Activated CD8-positive, alpha-beta T cell treated with anti-CD3 and anti-CD28 coated beads, Interleukin-2, amount 10 ng/mL, durations not matched to agents 7 days and 5 days (primary cell): ENCODE measurements around the gene IL9. TPM values are rescaled to one million over a fixed set of nuclear protein-coding genes. Genes with fewer than 3 reads are reported as not detected.

Source experiments
- ATAC-seq: fragments of 150-1000 bp; cut with Tn5 transposase; one replicate; pipeline ENCODE4 v1.10.0; 2021; ENCODE audit warnings: moderate library complexity
- CTCF ChIA-PET: fragments of 350-600 bp; sonication (Branson Sonifier 250); formaldehyde crosslinking; loops from one replicate; lab custom pipeline; 2021; ENCODE audit warnings: antibody characterized with exemption; lab: Charles Lee
- POLR2A ChIA-PET: fragments of 350-600 bp; sonication (Branson Sonifier 250); formaldehyde crosslinking; loops from one replicate; lab custom pipeline; 2021; ENCODE audit warnings: antibody characterized with exemption; lab: Charles Lee
- DNase-seq: peaks from one replicate; pipeline ENCODE4 v3.0.0-alpha.2; 2020
- H3K27ac Mint-ChIP-seq: one replicate; pipeline ENCODE4 v1.8.0; 2021; ENCODE audit warnings: mild to moderate bottlenecking, mixed read lengths
- H3K27me3 Mint-ChIP-seq: one replicate; pipeline ENCODE4 v1.8.0; 2021; ENCODE audit warnings: low read depth, mixed read lengths
- H3K36me3 Mint-ChIP-seq: one replicate; pipeline ENCODE4 v1.8.0; 2021; ENCODE audit warnings: low read depth, mixed read lengths
- H3K4me1 Mint-ChIP-seq: one replicate; pipeline ENCODE4 v1.8.0; 2021; ENCODE audit warnings: low read depth, mixed read lengths
- H3K4me3 Mint-ChIP-seq: one replicate; pipeline ENCODE4 v1.8.0; 2021; ENCODE audit warnings: mild to moderate bottlenecking, mixed read lengths
- H3K9me3 Mint-ChIP-seq: one replicate; pipeline ENCODE4 v1.8.0; 2022; ENCODE audit warnings: mixed read lengths; ENCODE audit not compliant: insufficient read depth
- total RNA-seq, 2 experiments: library from RNA; stranded (reverse); gene quantifications; one replicate each; pipeline ENCODE4 v1.2.3, GENCODE V29; 2021

The IL9 gene
- total RNA-seq, 2 experiments from 2014 or later, result not detected

DNA sequence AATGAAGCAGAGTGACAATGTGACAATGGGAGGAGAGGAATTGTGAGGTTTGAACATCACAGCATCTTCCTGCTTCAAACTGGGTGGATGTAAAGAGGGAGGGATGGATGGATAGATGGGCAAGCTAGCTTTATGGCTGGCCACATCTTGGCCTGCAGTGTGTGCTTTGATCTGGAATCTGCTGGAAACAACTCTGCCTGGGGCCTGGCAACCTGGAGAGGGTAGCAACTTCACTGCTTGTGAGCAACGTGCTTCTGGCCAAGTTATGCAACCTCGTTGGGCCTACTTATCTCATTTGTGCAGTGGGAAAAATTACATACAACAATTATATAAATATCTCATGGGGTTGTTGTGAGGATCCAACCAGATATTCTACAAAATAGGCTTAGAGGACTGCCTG is 5.3 kb downstream of the IL9 start:
- Mint-ChIP-seq H3K9me3 (no peaks in the 10 kb centered on the region), H3K27ac (no peak overlapping the region), H3K4me1 (peaks cover 11% of the 10 kb centered on the region), H3K36me3 (no peaks in the 10 kb centered on the region), H3K4me3 (no peak overlapping the region), H3K27me3 (peaks cover 23% of the 10 kb centered on the region)
- POLR2A ChIA-PET, result no interaction called here
- CTCF ChIA-PET, result no interaction called here
- DNase-seq (no peak), ATAC-seq (no peak)

DNA sequence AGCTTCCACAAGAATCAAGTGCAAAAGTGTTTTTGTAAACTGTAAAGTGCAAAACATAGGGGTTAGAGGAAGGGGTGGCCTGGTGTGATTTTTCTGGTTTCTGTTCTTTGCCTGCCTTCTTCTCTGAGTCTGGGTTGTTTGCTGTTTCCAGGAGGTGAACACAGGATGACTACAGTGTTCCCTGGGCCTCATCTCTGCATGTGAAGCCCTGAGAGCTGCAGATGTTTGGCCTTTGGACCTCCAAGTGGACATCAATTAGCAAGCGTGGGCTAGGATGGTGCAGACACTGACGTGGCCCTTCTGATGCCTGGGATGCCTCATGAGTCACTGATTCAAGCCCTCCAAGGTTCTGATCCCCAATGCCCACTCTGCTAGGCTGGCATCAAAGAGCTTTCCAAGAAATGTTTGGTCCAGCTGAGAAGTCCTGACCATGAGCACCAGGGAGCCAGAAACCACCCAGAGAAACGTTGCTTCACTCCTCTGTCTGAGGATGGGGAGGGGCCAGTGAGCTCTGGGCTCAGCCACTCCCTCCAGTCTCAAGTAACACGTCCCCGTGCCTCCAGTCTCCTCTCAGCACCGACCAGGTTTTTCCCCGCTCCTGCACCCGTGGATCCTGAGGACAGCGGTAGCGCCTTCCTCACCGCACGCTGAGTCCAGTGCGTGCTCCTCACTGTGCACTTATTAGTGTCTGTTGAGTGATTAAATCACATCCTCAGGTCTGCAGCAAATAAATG is 7.6 kb downstream of the IL9 start:
- H3K27ac Mint-ChIP-seq, result no peak overlapping the region
- ATAC-seq (peak; percentile 4), DNase-seq (no peak)
- H3K27me3 Mint-ChIP-seq, result peaks cover 21% of the 10 kb centered on the region
- no peaks in the 10 kb centered on the region for H3K9me3 Mint-ChIP-seq
- CTCF ChIA-PET, result interaction anchor here (0.7 to 1.0 kb wide), 2 partner anchors 17 to 324 kb away, joined by 3 read pairs; no protein-coding TSS in a partner anchor
- no peaks in the 10 kb centered on the region for H3K36me3 Mint-ChIP-seq
- H3K4me3 Mint-ChIP-seq, result no peak overlapping the region
- H3K4me1 Mint-ChIP-seq, result peaks cover 11% of the 10 kb centered on the region
- POLR2A ChIA-PET, result no interaction called here

DNA sequence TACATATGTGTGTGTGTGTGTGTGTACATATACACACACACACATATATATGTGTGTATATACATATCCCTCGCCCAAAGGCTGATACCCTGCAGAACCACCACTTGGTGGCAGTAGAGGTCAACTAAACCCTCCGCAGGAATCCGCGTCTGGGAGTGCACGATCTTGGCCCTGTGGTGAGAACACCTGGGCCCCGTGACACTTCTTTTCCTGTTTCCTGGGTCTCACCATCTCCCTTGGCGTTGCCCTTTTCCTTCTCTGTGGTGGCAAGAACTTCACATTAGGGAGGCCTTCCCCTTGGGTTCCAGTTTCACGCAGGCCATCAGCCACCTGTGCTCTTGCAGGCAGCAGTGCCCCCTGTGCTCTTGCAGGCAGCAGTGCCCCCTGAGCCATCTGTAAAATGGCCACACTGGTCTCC is 8.2 kb downstream of the IL9 start:
- H3K27ac Mint-ChIP-seq, result no peak overlapping the region
- ChIA-PET POLR2A (no interaction called here), CTCF (no interaction called here)
- H3K36me3 Mint-ChIP-seq, result no peaks in the 10 kb centered on the region
- peak overlapping the region; percentile 4 for H3K4me3 Mint-ChIP-seq
- no peaks in the 10 kb centered on the region for H3K9me3 Mint-ChIP-seq
- ATAC-seq (peak; percentile 97), DNase-seq (peak; percentile 78)
- peaks cover 21% of the 10 kb centered on the region for H3K27me3 Mint-ChIP-seq
- H3K4me1 Mint-ChIP-seq, result peaks cover 11% of the 10 kb centered on the region

DNA sequence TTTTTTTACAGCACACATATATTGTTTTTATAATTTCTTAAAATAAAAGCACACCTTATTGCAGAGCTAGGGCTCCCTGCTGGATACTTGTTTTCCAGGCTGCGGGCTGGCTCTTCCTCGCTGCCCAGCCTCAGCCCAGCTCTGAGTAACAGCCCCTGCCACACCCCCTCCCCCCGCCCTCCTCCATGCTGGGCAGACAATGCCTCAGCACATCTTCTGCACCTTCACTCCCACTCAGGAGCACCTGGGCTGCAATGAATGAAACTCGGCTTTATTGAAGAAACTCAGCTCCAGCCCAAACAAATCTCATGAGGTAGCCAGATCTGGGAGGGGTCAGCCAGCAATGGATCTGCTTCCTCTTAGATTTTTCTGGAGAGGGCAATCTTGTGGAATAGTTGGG is 9.5 kb downstream of the IL9 start:
- H3K9me3 Mint-ChIP-seq, result no peaks in the 10 kb centered on the region
- no peak for ATAC-seq

DNA sequence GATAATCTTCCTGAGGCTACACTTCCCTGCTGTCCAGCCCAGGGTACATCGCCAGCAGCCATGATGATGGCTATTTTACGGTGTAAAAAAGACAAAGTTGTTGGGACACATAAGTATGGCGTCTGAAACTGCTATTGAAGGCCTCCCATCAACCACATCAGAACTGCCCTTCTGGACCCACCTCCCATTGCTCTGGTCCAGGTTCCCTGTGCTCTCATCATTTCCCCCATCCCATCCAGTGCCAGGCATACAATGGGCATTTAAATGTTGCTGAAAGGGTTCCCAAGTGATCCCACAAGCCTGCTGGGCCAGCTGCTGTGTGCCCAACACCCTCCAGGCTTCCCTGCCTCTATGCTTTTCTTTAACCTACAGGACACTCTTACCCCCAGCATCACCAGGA is 10.6 kb downstream of the IL9 start:
- Mint-ChIP-seq H3K27me3 (peaks cover 12% of the 10 kb centered on the region), H3K27ac (no peak overlapping the region), H3K36me3 (no peaks in the 10 kb centered on the region), H3K4me3 (no peak overlapping the region), H3K4me1 (peaks cover 6% of the 10 kb centered on the region), H3K9me3 (no peaks in the 10 kb centered on the region)
- DNase-seq, result no peak
- ATAC-seq, result no peak
- CTCF ChIA-PET, result no interaction called here
- POLR2A ChIA-PET, result no interaction called here

More for the DNA sequence above, 9.5 kb downstream of the IL9 start:
- Mint-ChIP-seq H3K27me3 (peaks cover 13% of the 10 kb centered on the region), H3K27ac (no peak overlapping the region), H3K36me3 (no peaks in the 10 kb centered on the region), H3K4me3 (no peak overlapping the region), H3K4me1 (peaks cover 11% of the 10 kb centered on the region)
- no peak for DNase-seq
- CTCF ChIA-PET, result interaction anchor here (0.5 to 0.8 kb wide), 3 partner anchors 146 to 611 kb away, joined by 3 to 4 read pairs (median 3); no protein-coding TSS in a partner anchor
- POLR2A ChIA-PET, result no interaction called here

DNA sequence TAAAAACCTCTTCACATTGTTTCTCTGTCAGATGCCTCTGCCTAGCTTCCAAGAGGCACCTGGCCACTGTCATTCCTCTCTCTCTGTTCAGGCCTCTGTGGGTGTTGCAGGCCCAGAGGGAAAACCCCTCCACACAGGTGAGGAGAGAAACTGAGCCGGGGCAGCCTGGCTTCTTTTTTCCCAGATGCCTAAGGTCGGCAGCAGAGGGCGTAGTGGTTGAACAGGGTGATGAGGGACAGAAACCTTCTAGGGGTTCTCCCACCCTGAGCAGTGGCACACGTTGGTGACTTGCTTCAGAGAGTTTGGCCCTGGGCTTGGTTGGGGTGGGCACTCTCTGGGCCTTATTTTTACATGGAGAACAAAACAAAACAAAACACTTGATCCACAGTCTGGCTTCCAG is 12.2 kb downstream of the IL9 start:
- CTCF ChIA-PET, result no interaction called here
- ATAC-seq, result no peak

DNA sequence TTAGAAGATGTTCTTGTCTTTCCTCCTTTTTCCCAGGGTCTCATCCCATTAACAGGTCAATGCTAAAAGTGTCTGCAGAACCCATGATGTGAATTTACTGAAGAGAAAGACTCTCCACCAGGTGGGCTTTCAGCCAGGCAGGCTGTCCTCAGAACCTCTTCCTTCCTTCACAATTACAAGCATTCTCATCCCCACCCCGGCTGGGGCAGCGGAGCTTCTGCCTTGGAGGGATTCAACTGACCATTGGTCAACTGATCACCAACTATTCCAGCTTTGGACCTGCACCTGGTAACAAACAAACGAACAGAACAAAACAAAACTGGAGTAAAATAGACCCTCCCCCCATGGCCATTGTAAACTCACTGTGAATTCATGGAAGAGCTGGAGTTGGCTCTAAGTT is 12.6 kb downstream of the IL9 start:
- Mint-ChIP-seq H3K27me3 (peaks cover 10% of the 10 kb centered on the region), H3K9me3 (no peaks in the 10 kb centered on the region), H3K36me3 (no peaks in the 10 kb centered on the region), H3K27ac (no peak overlapping the region), H3K4me3 (no peak overlapping the region), H3K4me1 (peaks cover 6% of the 10 kb centered on the region)
- POLR2A ChIA-PET, result no interaction called here
- DNase-seq (no peak), ATAC-seq (no peak)
- CTCF ChIA-PET, result no interaction called here

More for the DNA sequence above, 12.2 kb downstream of the IL9 start:
- no peaks in the 10 kb centered on the region for H3K36me3 Mint-ChIP-seq
- no peak for DNase-seq
- H3K27me3 Mint-ChIP-seq, result peaks cover 10% of the 10 kb centered on the region
- H3K4me1 Mint-ChIP-seq, result peaks cover 6% of the 10 kb centered on the region
- H3K27ac Mint-ChIP-seq, result no peak overlapping the region
- POLR2A ChIA-PET, result no interaction called here
- no peaks in the 10 kb centered on the region for H3K9me3 Mint-ChIP-seq
- H3K4me3 Mint-ChIP-seq, result no peak overlapping the region

DNA sequence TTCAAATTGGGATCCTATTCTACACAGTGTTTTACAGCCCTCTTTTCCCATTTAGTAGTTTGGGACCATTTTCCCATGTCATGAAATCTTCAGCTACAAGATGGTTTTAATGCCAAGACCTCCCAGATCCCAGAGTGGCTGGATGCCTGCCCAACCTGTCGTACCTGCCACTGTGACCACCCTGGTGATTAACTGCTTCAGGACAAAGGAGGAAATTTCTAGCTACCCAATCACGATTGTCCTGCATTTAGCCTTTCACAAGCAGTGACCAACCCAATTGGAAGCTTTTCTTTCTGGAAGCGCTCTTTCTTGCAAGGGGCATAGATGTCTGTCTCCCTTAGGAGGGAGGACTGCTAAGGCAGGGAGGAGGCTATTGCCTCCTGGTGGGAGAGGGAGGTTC is 13.8 kb downstream of the IL9 start:
- Mint-ChIP-seq H3K4me3 (no peak overlapping the region), H3K27ac (no peak overlapping the region), H3K4me1 (no peaks in the 10 kb centered on the region), H3K27me3 (peaks cover 12% of the 10 kb centered on the region), H3K9me3 (no peaks in the 10 kb centered on the region), H3K36me3 (no peaks in the 10 kb centered on the region)
- CTCF ChIA-PET, result no interaction called here
- ATAC-seq, result no peak
- POLR2A ChIA-PET, result no interaction called here
- DNase-seq, result no peak

DNA sequence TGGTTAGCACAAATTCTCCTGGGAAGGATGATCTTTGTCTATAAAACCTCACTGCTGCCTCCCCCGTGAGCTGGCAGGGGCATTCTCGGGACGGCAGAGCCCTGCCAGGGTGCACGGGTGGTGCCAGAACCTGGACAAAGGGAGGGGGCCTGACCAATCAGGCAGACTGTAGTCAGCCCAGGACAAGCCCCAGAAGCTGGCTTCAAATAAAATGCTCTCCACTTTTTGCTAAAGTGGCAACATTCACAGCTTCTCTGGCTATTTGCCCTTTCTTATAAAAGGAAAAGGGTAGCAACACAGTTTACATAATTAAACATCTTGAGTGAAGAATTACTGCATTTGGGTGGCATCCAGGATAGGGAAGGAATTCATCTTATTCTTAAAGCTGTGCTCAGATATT is 14.4 kb downstream of the IL9 start:
- ATAC-seq (no peak), DNase-seq (no peak)
- no peak overlapping the region for H3K27ac Mint-ChIP-seq
- POLR2A ChIA-PET, result no interaction called here
- no peaks in the 10 kb centered on the region for H3K36me3 Mint-ChIP-seq
- H3K9me3 Mint-ChIP-seq, result no peaks in the 10 kb centered on the region
- peaks cover 12% of the 10 kb centered on the region for H3K27me3 Mint-ChIP-seq
- H3K4me1 Mint-ChIP-seq, result no peaks in the 10 kb centered on the region
- no peak overlapping the region for H3K4me3 Mint-ChIP-seq
- CTCF ChIA-PET, result no interaction called here

DNA sequence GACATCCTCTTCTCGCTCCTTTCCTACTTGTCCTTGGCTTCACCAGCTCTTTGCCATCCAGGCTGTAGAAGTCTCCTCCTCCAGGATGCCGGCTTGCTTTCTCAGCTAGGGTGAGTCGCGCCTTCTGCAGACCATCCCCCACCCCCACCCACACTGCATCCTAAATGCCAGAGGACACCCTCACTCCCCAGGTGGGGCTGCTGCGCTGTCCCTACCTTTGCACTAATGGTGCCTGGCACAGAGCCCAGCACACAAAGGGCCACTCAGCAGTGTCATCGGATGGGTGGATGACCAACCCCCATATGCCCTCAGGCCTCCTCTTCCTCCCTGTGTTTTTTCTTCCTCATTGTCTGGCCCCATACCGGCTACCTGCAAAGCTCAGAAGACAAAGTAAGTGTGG is 14.8 kb downstream of the IL9 start:
- CTCF ChIA-PET, result no interaction called here
- no peaks in the 10 kb centered on the region for H3K36me3 Mint-ChIP-seq
- peaks cover 12% of the 10 kb centered on the region for H3K27me3 Mint-ChIP-seq
- no peak for DNase-seq
- no peaks in the 10 kb centered on the region for H3K9me3 Mint-ChIP-seq
- H3K4me3 Mint-ChIP-seq, result no peak overlapping the region
- POLR2A ChIA-PET, result no interaction called here
- no peaks in the 10 kb centered on the region for H3K4me1 Mint-ChIP-seq
- ATAC-seq, result no peak
- no peak overlapping the region for H3K27ac Mint-ChIP-seq

DNA sequence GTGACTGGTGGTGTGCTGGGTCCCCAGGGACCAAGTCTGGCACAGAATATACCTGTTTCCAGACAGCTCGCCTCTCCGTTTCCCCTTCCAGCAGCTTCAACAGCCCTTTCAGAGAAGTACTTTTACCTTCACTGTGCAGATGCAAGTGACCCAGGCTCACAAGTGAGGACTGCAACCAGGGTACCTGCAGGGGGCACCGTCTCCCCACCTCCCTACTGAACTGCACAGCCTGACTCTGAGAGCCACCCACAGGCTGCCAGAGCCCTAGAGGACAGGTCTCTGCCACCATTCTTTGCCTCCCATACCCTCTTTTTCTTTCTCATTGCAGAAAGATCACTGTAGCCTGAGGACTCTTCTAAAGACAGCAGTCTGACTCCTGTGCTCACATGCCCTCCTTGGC is 15.4 kb downstream of the IL9 start:
- Mint-ChIP-seq H3K27ac (no peak overlapping the region), H3K36me3 (no peaks in the 10 kb centered on the region), H3K27me3 (peaks cover 9% of the 10 kb centered on the region), H3K9me3 (no peaks in the 10 kb centered on the region), H3K4me1 (no peaks in the 10 kb centered on the region), H3K4me3 (no peak overlapping the region)
- ChIA-PET CTCF (no interaction called here), POLR2A (no interaction called here)
- DNase-seq (no peak), ATAC-seq (no peak)

DNA sequence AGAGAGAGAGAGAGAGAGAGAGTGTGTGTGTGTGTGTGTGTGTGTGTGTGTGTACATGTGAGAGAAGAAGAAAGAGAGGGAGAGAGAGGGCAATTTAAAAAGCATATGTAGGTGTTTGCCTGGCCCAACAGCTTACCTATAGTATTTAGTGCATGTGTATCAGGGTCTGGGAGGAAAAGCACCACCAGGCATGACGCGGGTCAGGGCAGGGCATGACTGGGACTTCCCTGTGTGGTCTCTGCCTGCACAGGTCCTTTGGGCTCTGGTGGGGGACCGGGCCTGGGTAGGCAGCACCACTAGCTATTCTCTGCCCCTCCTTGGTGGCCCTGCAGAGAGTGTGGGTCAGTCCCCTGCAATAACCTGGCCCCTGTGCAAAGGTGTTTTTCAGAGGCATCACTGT is 16.1 kb downstream of the IL9 start:
- ChIA-PET POLR2A (no interaction called here), CTCF (no interaction called here)
- ATAC-seq (no peak), DNase-seq (no peak)
- Mint-ChIP-seq H3K36me3 (no peaks in the 10 kb centered on the region), H3K9me3 (no peaks in the 10 kb centered on the region), H3K27me3 (peaks cover 4% of the 10 kb centered on the region), H3K27ac (no peak overlapping the region), H3K4me3 (no peak overlapping the region), H3K4me1 (no peaks in the 10 kb centered on the region)
